GM21576 (cell line): ENCODE data around the gene ERCC1.

Source experiments
- ATAC-seq: cut with Tn5 transposase; IDR thresholded peaks from one replicate; pipeline ENCODE4 v1.9.1; 2021; ENCODE audit warnings: mild to moderate bottlenecking, moderate library complexity; ENCODE audit not compliant: unreplicated experiment

Gene ERCC1

GRCh38 chr19:45423589-45424190, at the start of gene ERCC1:
ERCC1 (minus strand) TSS chr19:45423917; CDS start chr19:45423374, 543 bp downstream.
- peak; percentile 59 for ATAC-seq

- ATAC-seq = no peak
Observed at GRCh38 chr19:45473367-45473681, 49.6 kb upstream of the ERCC1 start.

GRCh38 chr19:45472563-45473366, 49.0 kb upstream of the ERCC1 start:
- ATAC-seq = no peak

- no peak for ATAC-seq
Observed at GRCh38 chr19:45471931-45472562, 48.3 kb upstream of the ERCC1 start.

GRCh38 chr19:45471111-45471930, 47.6 kb upstream of the ERCC1 start:
- no peak for ATAC-seq

- ATAC-seq = no peak
Observed at GRCh38 chr19:45470762-45471081, 47.0 kb upstream of the ERCC1 start.

GRCh38 chr19:45469945-45470761, 46.4 kb upstream of the ERCC1 start:
- no peak for ATAC-seq

- ATAC-seq = peak; percentile 50
Observed at GRCh38 chr19:45469132-45469944, 45.6 kb upstream of the ERCC1 start.

- peak; percentile 11 for ATAC-seq
Observed at GRCh38 chr19:45468803-45469131, 45.0 kb upstream of the ERCC1 start.

- ATAC-seq = no peak
Observed at GRCh38 chr19:45468159-45468651, 44.5 kb upstream of the ERCC1 start.

GRCh38 chr19:45467456-45468158, 43.9 kb upstream of the ERCC1 start, which contains the start of gene FOSB:
FOSB (plus strand) TSS chr19:45467996; CDS start chr19:45468587, 591 bp downstream.
- peak; percentile 45 for ATAC-seq

GRCh38 chr19:45467115-45467455, 43.4 kb upstream of the ERCC1 start:
- no peak for ATAC-seq

GRCh38 chr19:45464852-45465441, 41.2 kb upstream of the ERCC1 start:
- no peak for ATAC-seq

- no peak for ATAC-seq
Observed at GRCh38 chr19:45464274-45464673, 40.6 kb upstream of the ERCC1 start.

- ATAC-seq = no peak
Observed at GRCh38 chr19:45463241-45463640, 39.5 kb upstream of the ERCC1 start.

GRCh38 chr19:45462174-45462573, 38.5 kb upstream of the ERCC1 start:
- no peak for ATAC-seq

GRCh38 chr19:45460807-45461347, 37.2 kb upstream of the ERCC1 start:
- no peak for ATAC-seq

GRCh38 chr19:45457776-45458175, 34.1 kb upstream of the ERCC1 start:
- no peak for ATAC-seq

GRCh38 chr19:45456500-45456815, 32.7 kb upstream of the ERCC1 start:
- ATAC-seq = no peak
